ENCODE data around the gene GPRC5B.

GPRC5B gene

GRCh38 chr16:19884611-19885450 is at the start of gene GPRC5B:
Gene GPRC5B (minus strand): TSS chr16:19884848. CDS start chr16:19872845, 12,003 bp downstream.
- DNase-seq: no peak

DNA sequence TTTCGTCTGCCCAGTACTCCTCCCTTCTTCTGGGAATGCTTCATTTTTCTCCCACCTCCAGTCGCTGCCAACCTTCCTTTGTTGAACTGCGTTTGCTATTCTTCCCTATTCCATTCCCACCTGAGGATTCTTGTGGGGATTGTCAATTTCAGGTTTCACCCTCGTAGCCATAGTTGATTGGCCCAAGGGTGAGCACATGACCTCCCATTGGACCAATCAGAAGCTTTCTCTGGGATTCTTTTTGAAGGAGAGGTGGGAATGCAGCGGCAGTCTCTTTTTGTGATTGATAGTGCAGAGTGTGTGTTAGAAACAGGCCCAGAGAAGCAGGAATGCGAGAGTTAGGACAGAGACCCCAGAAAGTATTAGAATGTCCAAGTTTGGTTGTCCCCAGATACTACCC is 49.1 kb upstream of the GPRC5B start:
- no peak for DNase-seq

- DNase-seq: no peak
Observed at GRCh38 chr16:19929062-19929511, 44.4 kb upstream of the GPRC5B start.

DNA sequence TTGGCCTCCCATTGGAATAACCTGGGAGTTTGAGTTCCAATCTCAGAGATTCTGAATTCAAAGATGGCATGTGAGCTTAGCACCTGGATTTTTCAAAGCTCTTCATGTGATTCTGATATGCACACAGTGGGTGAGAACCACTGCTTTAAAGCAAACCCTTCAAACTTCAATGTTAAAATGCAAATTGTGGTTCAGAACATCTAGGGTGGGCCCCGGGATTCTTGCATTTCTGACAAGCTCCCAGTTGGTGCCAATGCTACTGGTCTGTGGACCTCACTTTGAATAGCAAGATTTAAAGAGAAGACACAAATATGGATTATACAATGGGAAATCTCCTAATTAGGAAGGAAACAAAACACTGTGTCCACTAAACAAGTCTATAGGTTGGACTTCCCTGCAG is 43.8 kb upstream of the GPRC5B start:
- no peak for DNase-seq

DNA sequence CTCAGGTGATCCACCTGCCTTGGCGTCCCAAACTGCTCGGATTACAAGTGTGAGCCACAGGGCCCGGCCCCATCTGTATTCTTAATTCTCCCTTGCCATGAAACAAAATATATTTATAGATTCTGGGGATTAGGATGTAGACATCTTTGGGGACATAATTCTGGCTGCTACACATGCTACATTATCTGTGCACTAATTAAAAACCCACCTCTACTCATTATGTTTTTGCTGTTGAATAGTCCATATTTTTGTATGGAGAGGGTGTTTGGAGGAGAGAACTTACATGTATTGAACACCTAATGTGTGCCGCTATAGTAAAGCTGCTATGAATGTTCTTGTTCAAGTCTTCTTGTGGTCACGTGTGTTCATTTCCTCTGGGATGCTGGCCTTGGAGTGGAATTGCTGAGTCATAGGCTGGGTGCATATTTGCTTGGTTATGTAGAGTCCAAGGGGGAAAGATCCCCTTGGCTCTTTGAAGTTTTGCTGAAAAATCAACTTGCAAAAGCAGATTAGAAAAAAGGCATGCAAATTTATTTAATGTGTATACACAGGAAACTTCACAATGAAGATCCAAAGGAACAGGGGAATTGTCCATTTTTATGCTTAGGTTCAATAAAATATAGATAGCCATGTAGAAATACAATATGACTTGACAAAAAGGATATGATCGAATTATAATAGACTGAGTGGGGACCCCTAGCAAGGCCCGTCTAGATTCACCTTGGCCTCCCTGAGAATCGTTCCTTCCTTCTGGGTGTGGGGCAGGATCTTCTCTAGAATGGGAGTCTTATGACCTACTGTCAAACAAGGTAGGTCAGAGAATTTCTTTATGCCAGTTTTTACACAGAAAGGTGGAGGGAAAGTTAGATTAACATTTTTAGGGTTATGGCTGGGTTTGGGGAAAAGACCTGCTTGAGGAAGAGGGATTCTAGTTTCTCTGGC is 42.1 kb upstream of the GPRC5B start:
- no peak for DNase-seq

GRCh38 chr16:19923396-19923795 is 38.7 kb upstream of the GPRC5B start:
- DNase-seq: no peak

GRCh38 chr16:19919142-19919541 is 34.5 kb upstream of the GPRC5B start:
- DNase-seq: no peak

GRCh38 chr16:19916064-19916463 is 31.4 kb upstream of the GPRC5B start:
- no peak for DNase-seq

DNA sequence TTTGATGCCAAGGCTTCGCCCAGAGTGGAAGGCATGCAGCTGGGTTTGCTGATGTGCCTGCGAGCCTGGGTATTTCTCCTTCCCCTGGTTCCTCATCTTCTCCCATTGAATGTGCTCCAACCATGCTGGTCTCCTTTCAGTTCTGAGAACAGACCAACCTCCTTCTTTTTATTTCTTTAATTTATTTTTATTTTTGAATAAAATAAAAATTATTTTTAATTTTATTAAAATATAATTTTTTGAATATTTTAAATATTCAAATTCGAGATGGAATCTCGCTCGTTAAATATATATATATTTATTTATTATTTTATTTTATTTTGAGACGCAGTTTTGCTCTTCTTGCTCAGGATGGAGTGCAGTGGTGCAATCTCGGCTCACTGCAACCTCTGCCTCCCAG is 30.2 kb upstream of the GPRC5B start:
- no peak for DNase-seq

DNA sequence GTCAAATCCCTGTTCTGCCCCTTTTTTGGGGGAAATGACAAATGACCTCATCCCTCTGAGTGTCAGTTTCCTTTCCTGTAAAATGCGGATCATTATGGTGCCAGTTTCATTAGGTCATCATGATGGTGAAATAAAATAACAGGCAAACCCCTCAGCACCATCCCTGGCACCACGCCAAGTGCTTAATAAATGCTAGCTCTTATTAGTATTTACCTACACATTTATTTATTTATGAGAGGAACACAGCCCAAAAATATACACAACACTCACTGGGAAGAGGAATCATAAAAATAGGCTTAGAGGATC is 28.6 kb upstream of the GPRC5B start:
- no peak for DNase-seq

- DNase-seq: no peak
Observed at GRCh38 chr16:19912455-19913339, 28.0 kb upstream of the GPRC5B start.

DNA sequence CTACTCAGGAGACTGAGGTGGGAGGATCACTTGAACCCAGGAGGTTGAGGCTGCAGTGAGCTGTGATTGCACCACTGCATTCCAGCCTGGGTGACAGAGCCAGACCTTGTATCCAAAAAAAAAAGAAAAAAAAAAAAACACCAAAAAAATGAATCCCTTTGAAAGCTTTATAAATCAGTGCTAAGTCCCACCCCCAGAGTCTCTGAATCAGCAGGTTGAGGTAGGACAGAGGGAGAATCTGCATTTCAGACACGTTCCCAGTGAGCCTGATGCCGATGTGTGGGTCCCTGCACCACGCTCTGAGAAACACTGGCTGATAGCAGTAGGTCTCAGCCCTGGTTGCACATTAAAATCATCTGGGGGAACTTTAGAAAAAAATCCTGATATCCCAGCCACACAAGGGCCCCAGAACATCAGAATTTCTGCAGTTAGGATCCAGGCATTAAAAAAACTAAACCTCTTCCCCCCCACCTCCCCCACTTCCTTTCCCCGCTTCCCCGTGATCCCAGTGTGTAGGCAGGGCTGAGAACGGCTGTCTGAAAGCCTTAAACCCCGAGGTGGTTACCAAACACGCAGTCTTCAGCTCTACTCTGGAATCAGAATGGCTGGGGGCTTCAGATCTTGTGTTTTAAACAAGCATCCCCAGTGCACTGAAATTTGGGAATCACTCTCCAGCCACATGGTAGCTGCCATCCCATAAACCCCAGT is 27.3 kb upstream of the GPRC5B start:
- DNase-seq: no peak

- DNase-seq: no peak
Observed at GRCh38 chr16:19911204-19911603, 26.6 kb upstream of the GPRC5B start.

DNA sequence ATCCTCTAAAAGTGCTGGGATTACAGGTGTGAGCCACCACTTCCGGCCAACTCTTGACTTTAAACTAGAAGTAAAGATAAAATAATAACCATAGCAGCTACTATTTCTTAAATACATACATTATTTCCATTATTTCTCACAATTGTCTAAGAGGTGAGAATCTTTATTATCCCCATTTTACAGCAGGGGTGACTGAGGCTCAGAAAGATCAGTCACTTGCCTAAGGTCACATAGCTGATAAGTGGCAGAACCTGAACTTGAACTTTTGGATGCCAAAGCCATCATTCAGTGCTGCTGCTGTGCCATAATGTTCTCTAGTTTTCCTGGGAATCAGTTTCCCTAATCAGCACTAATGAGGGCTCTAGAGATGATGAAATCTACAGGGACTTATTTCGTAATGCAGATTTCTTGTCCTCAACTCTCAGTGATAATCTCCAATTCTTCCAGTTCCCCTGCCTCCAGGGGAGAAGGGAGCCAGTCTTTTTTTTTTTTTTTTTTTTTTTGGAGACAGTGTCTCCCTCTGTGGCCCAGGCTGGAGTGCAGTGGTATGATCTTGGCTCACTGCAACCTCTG is 25.2 kb upstream of the GPRC5B start:
- no peak for DNase-seq

GRCh38 chr16:19908921-19909320 is 24.3 kb upstream of the GPRC5B start:
- DNase-seq: no peak

GRCh38 chr16:19907161-19907992 is 22.7 kb upstream of the GPRC5B start:
- DNase-seq: no peak

GRCh38 chr16:19901164-19901563 is 16.5 kb upstream of the GPRC5B start:
- DNase-seq: no peak

GRCh38 chr16:19899605-19899955 is 14.9 kb upstream of the GPRC5B start:
- no peak for DNase-seq

GRCh38 chr16:19898924-19899604 is 14.4 kb upstream of the GPRC5B start:
- no peak for DNase-seq

DNA sequence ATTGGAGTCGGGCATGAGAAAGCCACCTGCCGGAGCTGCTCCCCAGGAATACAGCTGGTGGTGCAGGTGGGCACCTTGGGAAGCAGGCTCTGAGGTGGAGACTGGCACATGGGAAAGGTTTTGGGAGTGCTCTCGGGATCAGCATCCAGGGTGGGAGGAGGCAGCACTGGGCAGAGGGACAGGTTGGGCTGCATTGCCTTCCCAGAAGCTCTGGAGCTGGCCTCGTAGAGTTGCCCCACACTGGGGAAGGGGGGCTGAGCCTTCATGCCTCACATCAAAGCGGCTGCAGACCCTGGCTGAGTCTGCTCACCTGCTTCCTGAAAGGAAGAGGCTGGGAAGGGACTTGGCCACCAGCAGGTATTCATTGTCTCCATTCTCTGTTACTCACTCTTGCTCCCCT is 13.5 kb upstream of the GPRC5B start:
- no peak for DNase-seq

All from SIG-M5 (cell line).